Breast epithelium (tissue), 3 donors: ENCODE measurements around the gene CD28.

Experiments
- POLR2A ChIP-seq: fragments of 450-650 bp; IDR thresholded peaks from one replicate; pipeline ENCODE4 v1.6.1; 2016; ENCODE audit warnings: antibody characterized with exemption, mild to moderate bottlenecking, moderate library complexity
- TF ChIP-seq, protein P1 (sequence below), 3 donors: fragments of 450-650 bp; IDR thresholded peaks; one replicate each; pipeline ENCODE4 v1.5.1; 2016 to 2017; ENCODE audit warnings: antibody characterized with exemption in 3 of 3, mild to moderate bottlenecking in 3 of 3, moderate library complexity in 3 of 3

DNA sequence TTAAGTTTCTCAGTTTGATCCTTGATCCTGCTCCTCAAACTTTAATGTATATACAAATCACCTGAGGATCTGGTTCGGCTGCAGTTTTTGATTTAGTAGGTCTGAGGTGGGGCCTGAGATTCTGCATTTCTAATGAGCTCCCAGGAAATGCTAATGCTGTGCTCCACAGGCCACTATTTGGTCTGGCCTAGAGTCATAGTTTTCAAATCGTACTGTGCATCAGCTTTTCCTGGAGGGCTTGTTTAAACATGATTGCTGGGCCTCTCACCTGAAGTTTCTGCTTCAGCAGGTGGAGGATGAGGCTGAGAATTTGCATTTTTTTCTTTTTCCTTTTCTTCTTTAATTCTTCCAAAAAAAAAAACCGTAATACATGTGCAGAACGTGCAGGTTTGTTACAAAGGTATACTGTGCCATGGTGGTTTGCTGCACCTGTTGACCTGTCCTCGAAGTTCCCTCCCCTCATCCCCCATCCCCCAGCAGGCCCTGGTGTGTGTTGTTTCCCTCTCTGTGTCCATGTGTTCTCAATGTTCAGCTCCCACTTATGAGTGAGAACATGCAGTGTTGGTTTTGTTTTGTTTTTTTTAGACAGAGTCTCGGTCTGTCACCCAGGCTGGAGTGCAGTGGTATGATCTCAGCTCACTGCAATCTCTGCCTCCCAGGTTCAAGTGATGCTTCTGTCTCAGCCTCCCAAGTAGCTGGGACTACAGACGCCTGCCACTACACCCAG, 42.2 kb upstream of the CD28 start:
- TF ChIP-seq, protein P1, sequence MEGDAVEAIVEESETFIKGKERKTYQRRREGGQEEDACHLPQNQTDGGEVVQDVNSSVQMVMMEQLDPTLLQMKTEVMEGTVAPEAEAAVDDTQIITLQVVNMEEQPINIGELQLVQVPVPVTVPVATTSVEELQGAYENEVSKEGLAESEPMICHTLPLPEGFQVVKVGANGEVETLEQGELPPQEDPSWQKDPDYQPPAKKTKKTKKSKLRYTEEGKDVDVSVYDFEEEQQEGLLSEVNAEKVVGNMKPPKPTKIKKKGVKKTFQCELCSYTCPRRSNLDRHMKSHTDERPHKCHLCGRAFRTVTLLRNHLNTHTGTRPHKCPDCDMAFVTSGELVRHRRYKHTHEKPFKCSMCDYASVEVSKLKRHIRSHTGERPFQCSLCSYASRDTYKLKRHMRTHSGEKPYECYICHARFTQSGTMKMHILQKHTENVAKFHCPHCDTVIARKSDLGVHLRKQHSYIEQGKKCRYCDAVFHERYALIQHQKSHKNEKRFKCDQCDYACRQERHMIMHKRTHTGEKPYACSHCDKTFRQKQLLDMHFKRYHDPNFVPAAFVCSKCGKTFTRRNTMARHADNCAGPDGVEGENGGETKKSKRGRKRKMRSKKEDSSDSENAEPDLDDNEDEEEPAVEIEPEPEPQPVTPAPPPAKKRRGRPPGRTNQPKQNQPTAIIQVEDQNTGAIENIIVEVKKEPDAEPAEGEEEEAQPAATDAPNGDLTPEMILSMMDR (IDR thresholded peaks at IDR 0.05) = no peak
- TF ChIP-seq POLR2A = no peak
